ENCODE results near the gene CPNE4.
"Not testable (repeated sequence)": the region's sequence is repeated elsewhere in the genome, so short reads cannot be mapped to it uniquely, and the experiment has no call there.

The CPNE4 gene

GRCh38 chr3:132016061-132017041, 18.5 kb downstream of the CPNE4 start:
- DNase-seq (ENCODE audit: low read depth) = no peak

GRCh38 chr3:132014105-132014504, 20.7 kb downstream of the CPNE4 start:
- DNase-seq (ENCODE audit: low read depth) = no peak

GRCh38 chr3:132009241-132009640, 25.6 kb downstream of the CPNE4 start:
- no peak for DNase-seq (ENCODE audit: low read depth)

GRCh38 chr3:132008837-132009236, 26.0 kb downstream of the CPNE4 start:
- DNase-seq (ENCODE audit: low read depth) = no peak

GRCh38 chr3:132007617-132008016, 27.2 kb downstream of the CPNE4 start:
- DNase-seq (ENCODE audit: low read depth) = no peak

- peak; percentile 38 for DNase-seq (ENCODE audit: low read depth)
Observed at GRCh38 chr3:132006605-132007204, 28.1 kb downstream of the CPNE4 start.

- DNase-seq (ENCODE audit: low read depth) = peak; percentile 24
Observed at GRCh38 chr3:132004571-132004970, 30.2 kb downstream of the CPNE4 start.

GRCh38 chr3:132003685-132004084, 31.1 kb downstream of the CPNE4 start:
- DNase-seq (ENCODE audit: low read depth) = no peak

GRCh38 chr3:132001999-132002398, 32.8 kb downstream of the CPNE4 start:
- no peak for DNase-seq (ENCODE audit: low read depth)

- DNase-seq (ENCODE audit: low read depth) = no peak
Observed at GRCh38 chr3:132001036-132001435, 33.8 kb downstream of the CPNE4 start.

- DNase-seq (ENCODE audit: low read depth) = no peak
Observed at GRCh38 chr3:131998027-131998426, 36.8 kb downstream of the CPNE4 start.

GRCh38 chr3:131995891-131996290, 38.9 kb downstream of the CPNE4 start:
- DNase-seq (ENCODE audit: low read depth) = no peak

GRCh38 chr3:131989318-131989717, 45.5 kb downstream of the CPNE4 start:
- no peak for DNase-seq (ENCODE audit: low read depth)

GRCh38 chr3:131988209-131988608, 46.6 kb downstream of the CPNE4 start:
- DNase-seq (ENCODE audit: low read depth) = no peak

GRCh38 chr3:131983689-131984088, 51.1 kb downstream of the CPNE4 start:
- no peak for DNase-seq (ENCODE audit: low read depth)

GRCh38 chr3:131981323-131981722, 53.5 kb downstream of the CPNE4 start:
- no peak for DNase-seq (ENCODE audit: low read depth)

GRCh38 chr3:131976448-131976847, 58.4 kb downstream of the CPNE4 start:
- DNase-seq (ENCODE audit: low read depth) = no peak

- DNase-seq (ENCODE audit: low read depth) = no peak
Observed at GRCh38 chr3:131975047-131975446, 59.8 kb downstream of the CPNE4 start.

GRCh38 chr3:131973731-131974130, 61.1 kb downstream of the CPNE4 start:
- no peak for DNase-seq (ENCODE audit: low read depth)

GRCh38 chr3:131972550-131972949, 62.3 kb downstream of the CPNE4 start:
- DNase-seq (ENCODE audit: low read depth) = no peak

GRCh38 chr3:131972091-131972490, 62.7 kb downstream of the CPNE4 start:
- DNase-seq (ENCODE audit: low read depth) = no peak

- DNase-seq (ENCODE audit: low read depth) = not testable (repeated sequence)
Observed at GRCh38 chr3:131963442-131963841, 71.4 kb downstream of the CPNE4 start.

- no peak for DNase-seq (ENCODE audit: low read depth)
Observed at GRCh38 chr3:131962982-131963381, 71.8 kb downstream of the CPNE4 start.

All from fibroblast of gingiva (primary cell).